Subcutaneous adipose tissue (tissue), 4 donors: ENCODE data around the gene PRKG1. TPM values are rescaled to one million over a fixed set of nuclear protein-coding genes. Genes with fewer than 3 reads are reported as not detected.

Experiments
- total RNA-seq, 4 donors: library from RNA; depleted of rRNA; stranded (reverse); fragments of >200 nt; gene quantifications; one replicate each; pipeline ENCODE4 v1.1.0, GENCODE V29; 2016
- TF ChIP-seq, protein P1 (sequence below): fragments of 450-650 bp; IDR thresholded peaks from one replicate; pipeline ENCODE4 v1.5.1; 2016; ENCODE audit warnings: low read depth, mild to moderate bottlenecking, control low read depth, antibody characterized with exemption, moderate library complexity

PRKG1 gene
- total RNA-seq, 4 donors from 2014 or later: 7.6 to 17.2 (median 10.7) TPM

DNA sequence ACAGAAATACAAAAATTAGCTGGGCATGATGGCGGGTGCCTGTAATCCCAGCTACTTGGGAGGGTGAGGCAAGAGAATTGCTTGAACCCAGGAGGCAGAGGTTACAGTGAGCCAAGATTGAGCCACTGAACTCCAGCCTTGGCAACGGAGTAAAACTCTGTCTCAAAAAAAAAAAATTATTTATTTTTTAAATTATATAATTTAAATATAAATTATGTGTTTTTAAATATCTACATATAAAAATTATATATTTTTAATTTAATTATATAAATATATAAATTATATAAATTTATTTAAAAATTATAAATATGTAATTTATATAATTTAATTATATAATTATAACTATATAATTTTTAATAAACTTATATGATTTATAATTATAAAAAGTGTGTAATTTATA, 51.2 kb downstream of the PRKG1 start:
- TF ChIP-seq, protein P1, sequence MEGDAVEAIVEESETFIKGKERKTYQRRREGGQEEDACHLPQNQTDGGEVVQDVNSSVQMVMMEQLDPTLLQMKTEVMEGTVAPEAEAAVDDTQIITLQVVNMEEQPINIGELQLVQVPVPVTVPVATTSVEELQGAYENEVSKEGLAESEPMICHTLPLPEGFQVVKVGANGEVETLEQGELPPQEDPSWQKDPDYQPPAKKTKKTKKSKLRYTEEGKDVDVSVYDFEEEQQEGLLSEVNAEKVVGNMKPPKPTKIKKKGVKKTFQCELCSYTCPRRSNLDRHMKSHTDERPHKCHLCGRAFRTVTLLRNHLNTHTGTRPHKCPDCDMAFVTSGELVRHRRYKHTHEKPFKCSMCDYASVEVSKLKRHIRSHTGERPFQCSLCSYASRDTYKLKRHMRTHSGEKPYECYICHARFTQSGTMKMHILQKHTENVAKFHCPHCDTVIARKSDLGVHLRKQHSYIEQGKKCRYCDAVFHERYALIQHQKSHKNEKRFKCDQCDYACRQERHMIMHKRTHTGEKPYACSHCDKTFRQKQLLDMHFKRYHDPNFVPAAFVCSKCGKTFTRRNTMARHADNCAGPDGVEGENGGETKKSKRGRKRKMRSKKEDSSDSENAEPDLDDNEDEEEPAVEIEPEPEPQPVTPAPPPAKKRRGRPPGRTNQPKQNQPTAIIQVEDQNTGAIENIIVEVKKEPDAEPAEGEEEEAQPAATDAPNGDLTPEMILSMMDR: no peak

GRCh38 chr10:51129946-51130544, 55.8 kb downstream of the PRKG1 start:
- TF ChIP-seq, protein P1: no peak

DNA sequence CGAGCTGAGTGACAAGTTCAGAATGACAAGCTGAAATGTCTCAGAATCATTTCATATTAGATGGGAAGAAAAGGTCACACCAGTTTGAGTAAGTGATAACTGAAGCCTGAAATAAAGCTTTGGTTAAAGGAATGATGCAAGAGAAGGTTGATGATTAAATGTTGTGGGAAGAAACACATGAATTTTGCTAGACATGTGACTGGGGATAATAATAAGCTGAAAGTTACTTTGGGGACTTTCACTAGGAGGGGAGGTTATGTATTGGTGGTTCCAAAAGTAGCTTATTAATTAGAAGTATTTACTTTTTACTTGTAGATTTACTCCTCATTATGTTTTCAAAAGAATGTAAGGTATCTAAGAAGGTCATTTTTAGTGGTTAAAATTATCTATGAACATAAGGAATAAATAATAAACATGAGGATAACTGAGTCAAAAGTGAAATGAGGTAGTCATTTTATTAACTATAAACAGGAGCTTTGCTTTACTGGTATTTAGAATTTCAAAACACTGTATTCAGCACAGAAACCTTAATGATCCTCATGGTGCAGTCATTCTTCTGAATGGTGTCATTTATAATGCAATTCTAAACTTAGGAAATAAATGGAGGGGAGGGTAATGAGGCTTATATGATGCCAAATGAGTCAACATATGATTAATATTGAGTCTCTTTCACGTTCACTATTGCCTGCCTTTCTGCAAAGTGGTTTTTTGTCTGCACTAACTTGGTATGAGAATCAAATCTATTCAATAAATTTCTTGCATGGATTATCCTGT, 63.7 kb downstream of the PRKG1 start:
- TF ChIP-seq, protein P1: no peak

- TF ChIP-seq, protein P1: no peak
Measured at GRCh38 chr10:51139176-51139575, 64.9 kb downstream of the PRKG1 start.

- TF ChIP-seq, protein P1: no peak
Measured at GRCh38 chr10:51141010-51141409, 66.7 kb downstream of the PRKG1 start.

DNA sequence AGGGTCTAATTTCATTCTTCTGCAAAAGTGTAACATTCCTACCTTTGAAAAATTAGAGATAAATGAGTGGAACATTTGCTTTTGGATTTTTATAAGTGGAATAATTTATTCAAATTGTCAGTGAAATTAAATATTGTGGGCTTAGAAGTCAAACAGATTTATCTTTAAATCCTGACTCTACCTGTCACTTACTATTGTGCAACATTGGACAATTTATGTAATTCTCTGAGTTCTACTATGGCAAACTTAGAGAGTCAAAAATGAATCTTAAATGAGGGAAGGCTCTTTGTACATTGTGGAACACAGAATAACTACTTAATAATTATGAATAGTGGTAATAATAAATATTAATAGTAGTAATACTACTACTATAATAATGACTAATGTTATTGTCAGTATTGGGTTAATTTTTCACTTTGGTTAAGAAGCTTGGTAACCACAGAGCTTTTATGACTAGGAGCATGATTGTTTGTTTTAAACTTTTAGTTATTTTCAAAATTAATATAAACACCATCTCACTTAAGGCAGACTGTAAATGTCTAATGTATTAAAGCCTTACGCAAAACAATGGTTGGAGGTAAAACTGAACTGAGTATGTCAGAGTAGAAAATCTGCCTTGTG, 70.0 kb downstream of the PRKG1 start:
- TF ChIP-seq, protein P1: no peak

- TF ChIP-seq, protein P1: no peak
Measured at GRCh38 chr10:51145375-51145774, 71.1 kb downstream of the PRKG1 start.
